ENCODE data around the gene SATB2. TPM values are rescaled to one million over a fixed set of nuclear protein-coding genes. Genes with fewer than 3 reads are reported as not detected.
A peak's percentile ranks its signal among the peaks of the same experiment; 100 is the strongest.

Gene SATB2
- total RNA-seq, 1 experiment from 2014 or later: 3.0 TPM

DNA sequence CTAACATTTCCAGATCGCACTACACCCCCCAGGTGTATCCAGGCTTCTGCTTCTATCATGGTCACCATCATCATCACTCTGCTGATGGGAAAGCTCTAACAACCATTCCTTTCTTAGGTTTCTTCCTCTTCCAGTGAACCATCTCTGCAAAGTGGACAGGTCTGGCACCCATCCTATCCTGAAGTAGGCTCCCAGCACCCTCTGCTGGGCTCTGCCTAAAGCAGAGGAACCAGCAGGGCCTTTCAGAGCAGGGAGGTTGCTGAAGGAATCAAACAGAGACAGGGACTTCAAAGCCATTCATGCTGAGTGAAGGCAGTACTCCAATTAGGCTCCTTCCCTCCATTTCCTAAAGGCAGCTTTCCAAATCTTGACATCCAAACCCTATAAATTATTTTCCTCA is 27.2 kb upstream of the SATB2 start:
- Histone ChIP-seq H3K4me2 (ENCODE audit: low read length) (no peak overlapping the region), H3K36me3 (ENCODE audit: low read depth, low read length) (no peaks in the 10 kb centered on the region), H3K79me2 (ENCODE audit: low read length) (no peaks in the 10 kb centered on the region), H3K27me3 (ENCODE audit: low read length) (no peaks in the 10 kb centered on the region), H3K4me3 (ENCODE audit: low read length) (no peak overlapping the region), H3K9me2 (replicated peaks; ENCODE audit: low read length) (no peaks in the 10 kb centered on the region), H2AFZ (ENCODE audit: low read length) (no peak overlapping the region), H3K9me3 (ENCODE audit: low read length) (no peaks in the 10 kb centered on the region), H4K20me1 (ENCODE audit: low read length) (no peaks in the 10 kb centered on the region), H3K9ac (ENCODE audit: low read length) (no peak overlapping the region), H3F3A (ENCODE audit: low read length, unreplicated experiment) (no peaks in the 10 kb centered on the region), H3K4me1 (ENCODE audit: insufficient read depth, low read length) (no peaks in the 10 kb centered on the region), H3K27ac (ENCODE audit: low read length) (no peak overlapping the region)
- CTCF ChIA-PET: interaction anchor here (0.5 kb wide), 1 partner anchor 13 kb away, joined by 3 read pairs; no protein-coding TSS in a partner anchor
- POLR2A ChIA-PET (ENCODE audit: unreplicated experiment): no interaction called here
- peak; percentile 62 for ATAC-seq
- no peak for TF ChIP-seq EZH2 (IDR thresholded peaks at IDR 0.05; ENCODE audit: low read length, unreplicated experiment)
- TF ChIP-seq, protein P1, sequence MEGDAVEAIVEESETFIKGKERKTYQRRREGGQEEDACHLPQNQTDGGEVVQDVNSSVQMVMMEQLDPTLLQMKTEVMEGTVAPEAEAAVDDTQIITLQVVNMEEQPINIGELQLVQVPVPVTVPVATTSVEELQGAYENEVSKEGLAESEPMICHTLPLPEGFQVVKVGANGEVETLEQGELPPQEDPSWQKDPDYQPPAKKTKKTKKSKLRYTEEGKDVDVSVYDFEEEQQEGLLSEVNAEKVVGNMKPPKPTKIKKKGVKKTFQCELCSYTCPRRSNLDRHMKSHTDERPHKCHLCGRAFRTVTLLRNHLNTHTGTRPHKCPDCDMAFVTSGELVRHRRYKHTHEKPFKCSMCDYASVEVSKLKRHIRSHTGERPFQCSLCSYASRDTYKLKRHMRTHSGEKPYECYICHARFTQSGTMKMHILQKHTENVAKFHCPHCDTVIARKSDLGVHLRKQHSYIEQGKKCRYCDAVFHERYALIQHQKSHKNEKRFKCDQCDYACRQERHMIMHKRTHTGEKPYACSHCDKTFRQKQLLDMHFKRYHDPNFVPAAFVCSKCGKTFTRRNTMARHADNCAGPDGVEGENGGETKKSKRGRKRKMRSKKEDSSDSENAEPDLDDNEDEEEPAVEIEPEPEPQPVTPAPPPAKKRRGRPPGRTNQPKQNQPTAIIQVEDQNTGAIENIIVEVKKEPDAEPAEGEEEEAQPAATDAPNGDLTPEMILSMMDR (conservative IDR thresholded peaks at IDR 0.05; ENCODE audit: low read depth, low read length): peak; percentile 54
- DNase-seq: peak; percentile 41
- BruUV-seq (replicated peaks): no TSS peak
- intact Hi-C loops (cut with micrococcal nuclease): loop anchor here (5.0 kb wide), 2 partner anchors 257 to 377 kb away; no protein-coding TSS in a partner anchor

DNA sequence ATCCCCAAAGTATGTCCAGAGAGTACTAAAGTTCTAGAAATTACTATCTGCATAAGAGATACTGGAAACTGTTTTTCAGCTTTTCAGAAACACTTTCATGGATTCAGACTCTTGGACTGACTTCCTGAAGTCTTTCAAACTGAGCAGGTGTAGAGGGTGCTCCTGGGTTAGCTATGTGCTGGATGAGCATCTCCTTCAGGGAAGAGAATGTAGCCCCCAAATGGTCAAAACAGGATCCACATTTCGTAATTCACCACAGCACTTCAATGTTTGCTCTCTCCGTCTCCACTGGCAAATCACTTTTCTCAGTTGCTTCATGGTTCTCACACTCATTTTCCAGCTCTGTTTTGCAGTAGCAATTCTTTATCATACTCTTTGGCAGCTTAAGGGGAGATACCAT is 23.2 kb upstream of the SATB2 start:
- ChIA-PET CTCF (interaction anchor here (0.5 to 0.6 kb wide), 2 partner anchors 8 to 823 kb away, joined by 3 to 4 read pairs; no protein-coding TSS in a partner anchor), POLR2A (ENCODE audit: unreplicated experiment) (no interaction called here)
- Histone ChIP-seq H3K4me2 (ENCODE audit: low read length) (no peak overlapping the region), H3K27me3 (ENCODE audit: low read length) (peaks cover 15% of the 10 kb centered on the region), H2AFZ (ENCODE audit: low read length) (no peak overlapping the region), H3K4me3 (ENCODE audit: low read length) (no peak overlapping the region), H4K20me1 (ENCODE audit: low read length) (no peaks in the 10 kb centered on the region), H3K9me2 (replicated peaks; ENCODE audit: low read length) (no peaks in the 10 kb centered on the region), H3K79me2 (ENCODE audit: low read length) (no peaks in the 10 kb centered on the region), H3K36me3 (ENCODE audit: low read depth, low read length) (no peaks in the 10 kb centered on the region), H3K9ac (ENCODE audit: low read length) (no peak overlapping the region), H3F3A (ENCODE audit: low read length, unreplicated experiment) (no peaks in the 10 kb centered on the region), H3K9me3 (ENCODE audit: low read length) (no peaks in the 10 kb centered on the region), H3K27ac (ENCODE audit: low read length) (no peak overlapping the region), H3K4me1 (ENCODE audit: insufficient read depth, low read length) (no peaks in the 10 kb centered on the region)
- DNase-seq (no peak), ATAC-seq (no peak)
- TF ChIP-seq EZH2phosphoT487 (IDR thresholded peaks at IDR 0.05; ENCODE audit: borderline replicate concordance, low read length) (no peak), EZH2 (IDR thresholded peaks at IDR 0.05; ENCODE audit: low read length, unreplicated experiment) (no peak)
- TF ChIP-seq, protein P1 (conservative IDR thresholded peaks at IDR 0.05; ENCODE audit: low read depth, low read length): no peak
- no TSS peak for BruUV-seq (replicated peaks)
- intact Hi-C loops (cut with micrococcal nuclease): no loop called here

DNA sequence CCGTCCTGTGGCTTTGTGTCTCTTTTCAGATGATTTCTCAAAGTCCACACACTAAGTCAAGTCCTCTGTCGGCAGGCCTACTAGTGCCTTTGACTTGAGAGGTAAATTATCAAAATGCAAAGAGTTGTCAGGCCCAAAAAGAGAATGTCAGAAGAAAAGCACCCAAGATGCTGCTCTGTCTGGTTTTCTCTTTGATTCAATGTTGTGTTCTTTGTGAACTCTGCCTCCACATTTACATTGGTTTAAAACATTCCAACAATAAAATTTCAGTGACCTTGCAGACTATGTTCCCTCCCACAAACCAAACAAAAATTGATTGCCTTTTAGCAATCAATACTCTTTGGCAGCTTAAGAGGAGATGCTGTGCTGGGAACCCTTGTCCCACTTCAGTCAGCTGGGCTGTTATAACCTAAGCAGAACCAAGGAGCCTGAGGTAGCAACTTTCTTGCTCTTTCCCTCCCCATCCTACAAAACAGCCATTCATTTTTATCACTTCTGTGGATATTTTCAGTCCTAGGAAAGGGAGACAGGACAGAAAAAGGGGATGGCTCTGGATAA is 19.6 kb upstream of the SATB2 start:
- Histone ChIP-seq H2AFZ (ENCODE audit: low read length) (no peak overlapping the region), H3K4me3 (ENCODE audit: low read length) (no peak overlapping the region), H3K27ac (ENCODE audit: low read length) (no peak overlapping the region), H3K4me2 (ENCODE audit: low read length) (no peak overlapping the region), H3K9ac (ENCODE audit: low read length) (no peak overlapping the region), H3K27me3 (ENCODE audit: low read length) (peaks cover 36% of the 10 kb centered on the region), H3K9me3 (ENCODE audit: low read length) (no peaks in the 10 kb centered on the region), H3K9me2 (replicated peaks; ENCODE audit: low read length) (no peaks in the 10 kb centered on the region), H3K79me2 (ENCODE audit: low read length) (no peaks in the 10 kb centered on the region), H4K20me1 (ENCODE audit: low read length) (no peaks in the 10 kb centered on the region), H3F3A (ENCODE audit: low read length, unreplicated experiment) (no peaks in the 10 kb centered on the region), H3K4me1 (ENCODE audit: insufficient read depth, low read length) (no peaks in the 10 kb centered on the region), H3K36me3 (ENCODE audit: low read depth, low read length) (no peaks in the 10 kb centered on the region)
- TF ChIP-seq, protein P1 (conservative IDR thresholded peaks at IDR 0.05; ENCODE audit: low read depth, low read length): no peak
- TF ChIP-seq EZH2phosphoT487 (IDR thresholded peaks at IDR 0.05; ENCODE audit: borderline replicate concordance, low read length): no peak
- TF ChIP-seq EZH2 (IDR thresholded peaks at IDR 0.05; ENCODE audit: low read length, unreplicated experiment): no peak
- DNase-seq (no peak), ATAC-seq (no peak)
- no TSS peak for BruUV-seq (replicated peaks)
- intact Hi-C loops (cut with micrococcal nuclease): no loop called here
- ChIA-PET CTCF (no interaction called here), POLR2A (ENCODE audit: unreplicated experiment) (no interaction called here)
